IMR-90 (cell line): Measurements from ENCODE around the gene HECW1.

Experiments
- BHLHE40 ChIP-seq: fragments of 150-350 bp; IDR thresholded peaks from 2 replicates; pipeline ENCODE4 v1.6.1; 2016; ENCODE audit warnings: mild to moderate bottlenecking, low read depth, low read length
- CEBPB ChIP-seq: IDR thresholded peaks from 2 replicates; pipeline ENCODE4 v1.6.1; 2012; ENCODE audit warnings: low read depth, low read length, improper control_type of control experiment
- CTCF ChIP-seq: conservative IDR thresholded peaks from 2 replicates; pipeline ENCODE4 v1.5.1; 2012; ENCODE audit warnings: mild to moderate bottlenecking, low read depth, low read length, improper control_type of control experiment
- MAFK ChIP-seq: IDR thresholded peaks from 2 replicates; pipeline ENCODE4 v1.6.1; 2012; ENCODE audit warnings: low read depth, low read length, improper control_type of control experiment
- MAZ ChIP-seq: IDR thresholded peaks from 2 replicates; pipeline ENCODE4 v1.6.1; 2012; ENCODE audit warnings: low read depth, mild to moderate bottlenecking, low read length, improper control_type of control experiment, moderate library complexity, borderline replicate concordance
- MXI1 ChIP-seq: IDR thresholded peaks from 2 replicates; pipeline ENCODE4 v1.6.1; 2012; ENCODE audit warnings: low read depth, mild to moderate bottlenecking, low read length, moderate library complexity, borderline replicate concordance
- NFE2L2 ChIP-seq: fragments of 150-350 bp; IDR thresholded peaks from 2 replicates; pipeline ENCODE4 v1.6.1; 2016; ENCODE audit warnings: low read depth, mild to moderate bottlenecking, low read length
- POLR2A ChIP-seq: IDR thresholded peaks from 2 replicates; pipeline ENCODE4 v1.6.1; 2012; ENCODE audit warnings: mild to moderate bottlenecking, low read depth, low read length
- RAD21 ChIP-seq: IDR thresholded peaks from 2 replicates; pipeline ENCODE4 v1.6.1; 2012; ENCODE audit warnings: low read length, improper control_type of control experiment
- RFX5 ChIP-seq: IDR thresholded peaks from 2 replicates; pipeline ENCODE4 v1.8.0; 2012; ENCODE audit warnings: low read depth, mild to moderate bottlenecking, low read length, moderate library complexity
- USF2 ChIP-seq: fragments of 150-350 bp; IDR thresholded peaks from 2 replicates; pipeline ENCODE4 v1.6.1; 2017; ENCODE audit warnings: mild to moderate bottlenecking, antibody characterized with exemption, low read length, low read depth

GRCh38 chr7:43496596-43496995 is 384.1 kb downstream of the HECW1 start:
- no peak for TF ChIP-seq MAFK
- no peak for TF ChIP-seq CTCF
- no peak for TF ChIP-seq CEBPB
- no peak for TF ChIP-seq RFX5
- no peak for TF ChIP-seq POLR2A
- no peak for TF ChIP-seq MAZ
- no peak for TF ChIP-seq MXI1
- TF ChIP-seq BHLHE40, result no peak
- TF ChIP-seq RAD21, result no peak
- TF ChIP-seq USF2, result no peak
- TF ChIP-seq NFE2L2, result no peak
